ENCODE results near the gene OXSR1.

DNA sequence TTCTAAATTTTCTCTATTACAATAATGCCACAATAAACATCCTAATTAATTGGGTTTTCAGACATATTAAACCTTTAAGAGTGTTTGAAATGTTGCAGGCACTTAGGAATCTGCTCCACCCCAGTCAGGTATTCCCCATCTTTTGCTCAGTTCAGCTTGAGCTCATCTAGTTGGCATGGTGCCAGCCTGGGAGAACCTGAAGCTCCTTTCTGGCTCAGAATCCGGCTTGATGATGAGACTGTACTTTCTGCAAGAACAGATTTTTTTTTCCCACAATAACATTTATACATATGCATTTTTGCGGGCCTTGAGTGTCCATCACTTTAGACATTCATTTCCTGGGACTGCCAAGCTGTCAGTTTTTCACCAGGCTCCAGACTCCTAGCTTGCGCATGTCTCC is 7.7 kb upstream of the OXSR1 start:
- TF ChIP-seq TFCP2L1 (CRISPR knock-in tag; IDR thresholded peaks at IDR 0.05) (no peak), PHF8 (IDR thresholded peaks at IDR 0.05; ENCODE audit: borderline replicate concordance, low read depth) (no peak), RFX5 (IDR thresholded peaks at IDR 0.05) (no peak), CHD2 (IDR thresholded peaks at IDR 0.05; ENCODE audit: low read length, partially characterized antibody) (no peak), POLR2A (IDR thresholded peaks at IDR 0.05; ENCODE audit: low read length) (no peak), FOSB (CRISPR knock-in tag; IDR thresholded peaks at IDR 0.05) (no peak), GATA3 (IDR thresholded peaks at IDR 0.05; ENCODE audit: borderline replicate concordance) (no peak), HDAC2 (IDR thresholded peaks at IDR 0.05) (no peak), FOSL2 (IDR thresholded peaks at IDR 0.05) (no peak), FOSL2 (CRISPR knock-in tag; IDR thresholded peaks at IDR 0.05) (no peak)
- TF ChIP-seq, protein P1, sequence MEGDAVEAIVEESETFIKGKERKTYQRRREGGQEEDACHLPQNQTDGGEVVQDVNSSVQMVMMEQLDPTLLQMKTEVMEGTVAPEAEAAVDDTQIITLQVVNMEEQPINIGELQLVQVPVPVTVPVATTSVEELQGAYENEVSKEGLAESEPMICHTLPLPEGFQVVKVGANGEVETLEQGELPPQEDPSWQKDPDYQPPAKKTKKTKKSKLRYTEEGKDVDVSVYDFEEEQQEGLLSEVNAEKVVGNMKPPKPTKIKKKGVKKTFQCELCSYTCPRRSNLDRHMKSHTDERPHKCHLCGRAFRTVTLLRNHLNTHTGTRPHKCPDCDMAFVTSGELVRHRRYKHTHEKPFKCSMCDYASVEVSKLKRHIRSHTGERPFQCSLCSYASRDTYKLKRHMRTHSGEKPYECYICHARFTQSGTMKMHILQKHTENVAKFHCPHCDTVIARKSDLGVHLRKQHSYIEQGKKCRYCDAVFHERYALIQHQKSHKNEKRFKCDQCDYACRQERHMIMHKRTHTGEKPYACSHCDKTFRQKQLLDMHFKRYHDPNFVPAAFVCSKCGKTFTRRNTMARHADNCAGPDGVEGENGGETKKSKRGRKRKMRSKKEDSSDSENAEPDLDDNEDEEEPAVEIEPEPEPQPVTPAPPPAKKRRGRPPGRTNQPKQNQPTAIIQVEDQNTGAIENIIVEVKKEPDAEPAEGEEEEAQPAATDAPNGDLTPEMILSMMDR (IDR thresholded peaks at IDR 0.05): no peak
- TF ChIP-seq, protein P2, sequence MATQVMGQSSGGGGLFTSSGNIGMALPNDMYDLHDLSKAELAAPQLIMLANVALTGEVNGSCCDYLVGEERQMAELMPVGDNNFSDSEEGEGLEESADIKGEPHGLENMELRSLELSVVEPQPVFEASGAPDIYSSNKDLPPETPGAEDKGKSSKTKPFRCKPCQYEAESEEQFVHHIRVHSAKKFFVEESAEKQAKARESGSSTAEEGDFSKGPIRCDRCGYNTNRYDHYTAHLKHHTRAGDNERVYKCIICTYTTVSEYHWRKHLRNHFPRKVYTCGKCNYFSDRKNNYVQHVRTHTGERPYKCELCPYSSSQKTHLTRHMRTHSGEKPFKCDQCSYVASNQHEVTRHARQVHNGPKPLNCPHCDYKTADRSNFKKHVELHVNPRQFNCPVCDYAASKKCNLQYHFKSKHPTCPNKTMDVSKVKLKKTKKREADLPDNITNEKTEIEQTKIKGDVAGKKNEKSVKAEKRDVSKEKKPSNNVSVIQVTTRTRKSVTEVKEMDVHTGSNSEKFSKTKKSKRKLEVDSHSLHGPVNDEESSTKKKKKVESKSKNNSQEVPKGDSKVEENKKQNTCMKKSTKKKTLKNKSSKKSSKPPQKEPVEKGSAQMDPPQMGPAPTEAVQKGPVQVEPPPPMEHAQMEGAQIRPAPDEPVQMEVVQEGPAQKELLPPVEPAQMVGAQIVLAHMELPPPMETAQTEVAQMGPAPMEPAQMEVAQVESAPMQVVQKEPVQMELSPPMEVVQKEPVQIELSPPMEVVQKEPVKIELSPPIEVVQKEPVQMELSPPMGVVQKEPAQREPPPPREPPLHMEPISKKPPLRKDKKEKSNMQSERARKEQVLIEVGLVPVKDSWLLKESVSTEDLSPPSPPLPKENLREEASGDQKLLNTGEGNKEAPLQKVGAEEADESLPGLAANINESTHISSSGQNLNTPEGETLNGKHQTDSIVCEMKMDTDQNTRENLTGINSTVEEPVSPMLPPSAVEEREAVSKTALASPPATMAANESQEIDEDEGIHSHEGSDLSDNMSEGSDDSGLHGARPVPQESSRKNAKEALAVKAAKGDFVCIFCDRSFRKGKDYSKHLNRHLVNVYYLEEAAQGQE (IDR thresholded peaks at IDR 0.05): no peak
- TF ChIP-seq, protein P3, sequence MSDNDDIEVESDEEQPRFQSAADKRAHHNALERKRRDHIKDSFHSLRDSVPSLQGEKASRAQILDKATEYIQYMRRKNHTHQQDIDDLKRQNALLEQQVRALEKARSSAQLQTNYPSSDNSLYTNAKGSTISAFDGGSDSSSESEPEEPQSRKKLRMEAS (IDR thresholded peaks at IDR 0.05): no peak
- TF ChIP-seq, protein P4, sequence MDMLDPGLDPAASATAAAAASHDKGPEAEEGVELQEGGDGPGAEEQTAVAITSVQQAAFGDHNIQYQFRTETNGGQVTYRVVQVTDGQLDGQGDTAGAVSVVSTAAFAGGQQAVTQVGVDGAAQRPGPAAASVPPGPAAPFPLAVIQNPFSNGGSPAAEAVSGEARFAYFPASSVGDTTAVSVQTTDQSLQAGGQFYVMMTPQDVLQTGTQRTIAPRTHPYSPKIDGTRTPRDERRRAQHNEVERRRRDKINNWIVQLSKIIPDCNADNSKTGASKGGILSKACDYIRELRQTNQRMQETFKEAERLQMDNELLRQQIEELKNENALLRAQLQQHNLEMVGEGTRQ (IDR thresholded peaks at IDR 0.05): no peak
